Effector CD8-positive, alpha-beta T cell (primary cell): Measurements from ENCODE around the gene PLCG1.

ENCODE experiments used
- DNase-seq: peaks from one replicate; lab custom pipeline; 2025; lab: John Stamatoyannopoulos, UW

Gene PLCG1

GRCh38 chr20:41142245-41142644 is 4.9 kb downstream of the PLCG1 start:
- no peak for DNase-seq

DNA sequence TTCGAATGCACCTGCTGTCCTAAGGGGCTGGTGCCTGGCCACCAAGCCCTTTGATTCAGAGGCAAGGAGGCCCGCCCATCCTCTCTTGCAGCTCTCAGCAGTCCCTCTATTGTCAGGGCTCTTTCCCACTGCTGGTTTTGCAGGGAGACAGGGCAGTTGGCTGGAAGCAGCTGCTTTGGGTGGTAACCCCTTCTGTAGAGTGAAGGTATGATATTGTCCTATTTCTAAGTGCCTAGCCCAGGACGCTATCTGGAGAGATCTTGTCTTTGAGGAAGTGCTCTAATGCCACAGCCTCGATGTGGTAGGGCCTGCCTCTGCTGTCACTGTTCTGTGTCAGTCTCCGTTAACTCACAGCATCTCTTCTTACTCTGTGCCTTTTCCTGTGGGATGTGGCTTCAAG is 5.6 kb downstream of the PLCG1 start:
- no peak for DNase-seq

GRCh38 chr20:41143354-41143753 is 6.0 kb downstream of the PLCG1 start:
- no peak for DNase-seq

GRCh38 chr20:41145317-41145716 is 8.0 kb downstream of the PLCG1 start:
- DNase-seq, result no peak

GRCh38 chr20:41145821-41146620 is 8.7 kb downstream of the PLCG1 start:
- DNase-seq, result no peak

DNA sequence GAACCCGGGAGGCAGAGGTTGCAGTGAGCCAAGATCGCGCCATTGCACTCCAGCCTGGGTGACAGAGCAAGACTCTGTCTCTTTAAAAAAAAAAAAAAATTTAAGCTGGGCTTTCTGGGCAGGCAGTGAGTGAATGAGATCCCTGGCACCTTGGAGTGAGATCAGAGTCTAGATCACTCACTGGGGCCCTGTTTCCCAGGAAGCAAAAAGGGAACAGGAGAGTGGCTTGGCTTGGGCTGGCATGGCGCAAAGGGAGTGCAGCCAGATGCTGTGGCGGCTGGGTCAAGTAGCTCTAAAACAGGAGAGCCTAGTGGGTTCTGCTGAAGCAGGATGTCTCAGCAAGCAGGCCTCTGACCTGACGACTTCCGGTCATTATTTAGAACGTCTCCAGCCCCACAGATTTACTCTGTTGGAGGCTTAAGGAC is 10.4 kb downstream of the PLCG1 start:
- DNase-seq, result no peak

DNA sequence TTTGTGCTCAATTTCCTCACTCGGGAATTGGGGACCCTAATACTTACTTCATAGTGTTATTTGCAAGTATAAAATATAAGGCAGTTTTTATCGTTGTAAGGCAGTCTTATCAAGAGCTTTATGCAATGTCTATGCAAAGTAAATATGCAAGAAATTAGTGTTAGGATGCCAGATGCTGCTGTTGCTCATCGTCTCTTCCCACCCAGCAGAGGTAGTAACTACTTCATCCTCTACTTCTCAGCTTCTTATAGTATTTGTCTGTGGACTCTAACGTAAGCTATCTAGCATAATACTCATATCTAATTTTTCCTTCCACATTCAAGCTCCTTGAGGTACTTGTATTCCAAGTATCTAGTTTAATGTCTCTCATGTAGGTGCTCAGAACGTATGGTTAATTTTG is 11.6 kb downstream of the PLCG1 start:
- no peak for DNase-seq

DNA sequence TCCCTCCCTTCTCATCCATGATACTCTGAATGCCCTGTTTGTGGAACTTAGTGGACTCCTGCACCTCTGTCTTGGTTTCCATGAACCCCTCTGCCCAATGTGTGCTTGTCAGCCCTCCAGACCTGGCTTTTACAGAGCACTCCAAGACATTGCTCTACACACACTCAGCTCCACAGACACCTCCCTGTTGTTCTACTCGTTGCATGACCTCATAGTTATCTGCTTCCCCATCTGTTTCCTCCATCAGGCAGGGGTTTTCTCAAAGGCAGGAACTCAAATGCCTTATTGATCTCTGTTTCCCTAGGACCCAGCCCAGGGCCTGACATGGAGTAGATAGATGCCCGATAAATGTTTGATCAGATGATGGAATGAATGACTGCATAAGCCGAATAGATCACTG is 13.3 kb downstream of the PLCG1 start:
- DNase-seq, result no peak

DNA sequence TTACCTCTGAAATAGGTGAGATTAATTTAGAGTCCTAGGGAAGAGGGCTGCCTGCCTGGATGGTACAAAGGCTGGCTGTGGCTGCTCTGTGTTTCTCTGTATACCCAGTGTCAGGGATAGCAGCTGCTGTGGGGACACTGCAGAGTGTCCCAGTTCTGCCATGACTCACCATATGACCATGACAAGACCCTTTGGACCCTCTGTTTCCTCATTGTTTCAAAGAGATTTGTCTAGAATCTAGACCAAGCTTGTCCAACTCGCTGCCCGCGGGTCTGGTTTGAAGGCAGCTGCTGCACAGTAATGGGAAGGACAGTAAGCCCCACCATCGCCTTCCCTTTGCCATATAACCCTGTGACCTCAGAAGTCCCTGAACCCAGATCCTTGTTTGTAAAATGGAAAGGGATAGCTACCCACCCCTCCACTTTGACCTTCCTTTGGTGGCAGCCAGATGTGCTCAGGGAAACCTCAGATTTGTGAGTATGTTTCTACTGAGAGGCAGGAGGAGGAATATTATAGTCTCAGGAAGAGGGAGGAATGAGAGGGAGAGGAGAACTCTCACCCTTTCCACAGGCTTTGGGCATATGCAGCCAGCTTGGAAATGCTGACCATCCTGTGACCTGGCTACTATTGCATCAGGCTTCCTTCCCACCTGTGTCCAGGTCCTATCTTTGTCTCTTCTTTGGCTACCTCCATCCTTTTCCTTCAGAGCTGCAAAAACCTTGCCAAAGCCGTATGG is 14.0 kb downstream of the PLCG1 start:
- no peak for DNase-seq

DNA sequence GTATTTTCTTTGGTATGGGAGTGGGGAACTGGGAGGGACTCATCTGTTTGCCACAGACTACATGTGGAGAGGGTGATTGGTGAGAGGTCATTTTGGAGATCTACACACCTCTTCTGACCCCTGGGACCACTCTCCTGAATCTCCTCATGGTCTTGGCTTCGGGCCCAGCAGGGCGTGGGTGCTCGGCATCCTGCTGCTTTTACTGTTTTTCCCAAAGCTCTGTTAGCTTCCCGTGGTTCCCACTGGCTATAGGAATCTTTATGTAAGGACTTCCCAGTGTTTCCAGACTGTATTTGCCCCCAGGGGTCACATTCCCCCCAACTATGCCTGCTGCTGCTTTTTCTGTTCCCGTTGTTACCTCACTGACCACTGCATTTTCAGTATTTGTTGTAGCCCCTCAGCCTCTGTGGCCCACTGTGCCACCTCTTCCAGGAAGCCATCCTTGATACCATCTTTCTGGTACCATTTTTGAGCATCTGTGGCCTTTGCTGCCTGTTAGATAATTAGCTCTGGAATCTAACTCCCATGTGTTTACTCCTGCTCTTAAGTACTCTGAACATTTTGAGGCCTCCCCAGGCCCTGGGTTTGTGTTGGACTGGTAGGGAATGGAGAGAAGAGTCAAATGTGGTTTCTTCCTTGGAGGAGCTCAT is 14.9 kb downstream of the PLCG1 start:
- DNase-seq, result no peak

- no peak for DNase-seq
Observed at GRCh38 chr20:41154436-41155176, 17.3 kb downstream of the PLCG1 start.

DNA sequence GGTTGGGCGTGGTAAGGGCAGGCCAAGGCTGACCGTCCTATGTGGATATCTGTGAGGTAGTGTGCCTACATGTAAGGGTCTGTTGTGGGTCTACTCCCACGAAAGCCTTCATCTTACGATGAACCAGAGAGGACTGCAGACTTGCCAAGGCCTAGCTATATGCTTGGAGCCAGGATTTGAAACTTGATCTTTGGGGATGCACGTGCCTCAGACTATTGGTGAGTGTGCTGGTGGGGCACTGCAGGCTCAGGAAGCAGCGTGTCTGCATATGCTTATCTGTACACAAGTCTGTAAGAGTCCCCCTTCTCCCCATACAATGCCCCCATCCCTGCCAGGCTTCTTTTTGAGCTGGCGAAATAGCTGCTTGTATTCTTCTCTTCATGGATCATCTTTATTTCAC is 17.9 kb downstream of the PLCG1 start:
- DNase-seq, result no peak

GRCh38 chr20:41158082-41158625 is 20.8 kb downstream of the PLCG1 start:
- DNase-seq, result no peak

GRCh38 chr20:41159547-41159946 is 22.2 kb downstream of the PLCG1 start:
- no peak for DNase-seq

DNA sequence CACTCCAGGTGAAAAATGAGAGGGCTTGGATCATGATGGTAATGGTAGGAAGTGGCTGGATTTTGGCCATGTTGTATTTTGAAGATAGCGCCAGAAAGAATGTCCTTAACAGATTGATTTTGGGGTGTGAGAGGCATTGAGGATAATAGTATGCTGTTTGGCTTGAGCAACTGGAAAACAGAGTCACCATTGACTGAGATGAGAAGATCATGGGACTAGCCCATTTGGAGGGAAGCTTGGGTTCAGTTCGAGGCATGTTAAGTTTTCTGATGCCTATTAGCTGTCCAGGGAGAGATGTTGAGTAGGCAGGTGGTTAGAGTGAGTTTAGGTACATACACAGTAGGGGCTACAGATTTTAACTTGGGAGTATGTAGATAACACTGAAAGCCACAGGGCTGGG is 23.3 kb downstream of the PLCG1 start:
- no peak for DNase-seq

- DNase-seq, result no peak
Observed at GRCh38 chr20:41161886-41162285, 24.5 kb downstream of the PLCG1 start.

DNA sequence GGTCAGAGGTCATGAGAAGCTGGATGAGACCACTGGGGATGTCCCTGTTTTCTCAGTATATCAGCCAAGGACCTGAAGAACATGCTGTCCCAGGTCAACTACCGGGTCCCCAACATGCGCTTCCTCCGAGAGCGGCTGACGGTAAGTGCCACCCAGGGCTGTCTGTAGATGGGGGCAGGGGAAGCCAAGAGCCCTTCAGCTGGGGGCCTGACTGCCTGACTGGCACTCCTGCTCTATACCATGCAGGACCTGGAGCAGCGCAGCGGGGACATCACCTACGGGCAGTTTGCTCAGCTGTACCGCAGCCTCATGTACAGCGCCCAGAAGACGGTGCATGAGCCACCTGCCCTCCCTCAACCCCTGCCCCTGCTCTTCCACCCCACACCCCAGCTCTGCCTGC is 25.1 kb downstream of the PLCG1 start:
- DNase-seq, result no peak

- no peak for DNase-seq
Observed at GRCh38 chr20:41163821-41164220, 26.5 kb downstream of the PLCG1 start.

DNA sequence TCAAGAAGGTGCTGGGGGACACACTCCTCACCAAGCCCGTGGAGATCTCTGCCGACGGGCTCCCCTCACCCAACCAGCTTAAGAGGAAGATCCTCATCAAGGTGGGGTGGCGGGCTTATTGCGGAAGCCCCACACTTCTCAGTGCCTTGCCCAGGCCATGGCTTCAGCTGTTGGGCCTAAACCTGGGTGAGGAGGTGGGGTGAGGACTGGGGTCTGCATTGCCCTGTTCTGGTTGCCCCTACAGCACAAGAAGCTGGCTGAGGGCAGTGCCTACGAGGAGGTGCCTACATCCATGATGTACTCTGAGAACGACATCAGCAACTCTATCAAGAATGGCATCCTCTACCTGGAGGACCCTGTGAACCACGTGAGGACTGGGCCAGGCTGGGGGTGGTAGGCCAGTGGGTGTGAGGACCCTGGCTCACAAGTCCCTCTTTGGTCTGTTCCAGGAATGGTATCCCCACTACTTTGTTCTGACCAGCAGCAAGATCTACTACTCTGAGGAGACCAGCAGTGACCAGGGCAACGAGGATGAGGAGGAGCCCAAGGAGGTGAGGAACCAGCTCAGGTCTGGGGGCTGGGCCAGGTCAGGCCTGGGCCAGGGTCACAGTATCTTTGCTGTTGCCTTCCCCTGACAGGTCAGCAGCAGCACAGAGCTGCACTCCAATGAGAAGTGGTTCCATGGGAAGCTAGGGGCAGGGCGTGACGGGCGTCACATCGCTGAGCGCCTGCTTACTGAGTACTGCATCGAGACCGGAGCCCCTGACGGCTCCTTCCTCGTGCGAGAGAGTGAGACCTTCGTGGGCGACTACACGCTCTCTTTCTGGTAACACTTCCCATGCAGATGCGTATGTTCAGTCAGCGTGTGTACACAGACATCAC is 27.9 kb downstream of the PLCG1 start:
- no peak for DNase-seq

DNA sequence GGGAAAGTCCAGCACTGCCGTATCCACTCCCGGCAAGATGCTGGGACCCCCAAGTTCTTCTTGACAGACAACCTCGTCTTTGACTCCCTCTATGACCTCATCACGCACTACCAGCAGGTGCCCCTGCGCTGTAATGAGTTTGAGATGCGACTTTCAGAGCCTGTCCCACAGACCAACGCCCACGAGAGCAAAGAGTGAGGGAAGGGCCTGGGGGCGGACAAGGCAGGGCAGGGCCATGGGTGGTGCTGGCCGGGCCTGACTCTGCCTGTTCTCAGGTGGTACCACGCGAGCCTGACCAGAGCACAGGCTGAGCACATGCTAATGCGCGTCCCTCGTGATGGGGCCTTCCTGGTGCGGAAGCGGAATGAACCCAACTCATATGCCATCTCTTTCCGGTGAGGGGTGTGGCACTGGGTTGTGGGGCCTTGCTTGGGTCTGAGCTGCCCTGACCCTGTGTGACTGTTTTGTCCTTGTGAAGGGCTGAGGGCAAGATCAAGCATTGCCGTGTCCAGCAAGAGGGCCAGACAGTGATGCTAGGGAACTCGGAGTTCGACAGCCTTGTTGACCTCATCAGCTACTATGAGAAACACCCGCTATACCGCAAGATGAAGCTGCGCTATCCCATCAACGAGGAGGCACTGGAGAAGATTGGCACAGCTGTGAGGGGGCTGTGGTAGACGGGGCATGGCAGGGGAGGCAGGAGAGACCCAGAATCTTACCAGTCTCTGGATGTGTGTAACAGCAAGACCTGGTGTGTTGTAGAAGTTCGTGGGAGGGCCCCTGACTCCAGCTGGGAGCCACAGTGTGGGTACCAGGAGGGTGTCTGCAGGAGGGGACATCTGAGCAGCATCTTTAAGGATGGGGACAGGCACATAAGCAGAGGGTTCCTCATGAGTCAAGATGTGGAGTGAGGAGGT is 29.1 kb downstream of the PLCG1 start:
- no peak for DNase-seq
